K562 (cell line): ENCODE data around the gene NDST1. TPM values are rescaled to one million over a fixed set of nuclear protein-coding genes. Genes with fewer than 3 reads are reported as not detected.

Experiments used
- ATAC-seq: fragments of 200-7000 bp; cut with Tn5 transposase; 3 replicates; pipeline ENCODE4 v1.9.1; 2020; ENCODE audit warnings: moderate library complexity
- BruUV-seq: library from RNA; stranded (reverse); fragments of 400-500 nt; replicated peaks from 2 replicates; lab custom pipeline; 2021; lab: Mats Ljungman, UMichigan
- CTCF ChIA-PET: fragments of 300-600 bp; formaldehyde crosslinking; extraction: SDS; loops from one replicate; lab custom pipeline; 2021; ENCODE audit warnings: low intra/inter-chr PET ratio; lab: Yijun Ruan, JAX
- POLR2A ChIA-PET: fragments of 300-600, 350-650 bp; sonication (Branson Sonifier 250); formaldehyde crosslinking; extraction: SDS; loops from one replicate; lab custom pipeline; 2021; ENCODE audit warnings: antibody characterized with exemption, inconsistent platforms; lab: Yijun Ruan, JAX
- DNase-seq, 4 experiments: peaks; one replicate each; pipeline versions ENCODE4 v3.0.0 to v3.0.0-alpha.2; 2011 to 2018; ENCODE audit warnings: low spot score in 3 of 4, mixed read lengths in 3 of 4; ENCODE audit errors: extremely low read depth in 1 of 4
- FAIRE-seq: peaks from 2 replicates; lab custom pipeline; 2011; peaks lifted over from hg19 to GRCh38; lab: Jason Lieb, UNC
- H2AFZ ChIP-seq: 2 replicates; pipeline ENCODE4 v1.6.0; 2011; ENCODE audit warnings: low read depth, low read length, control low read depth, inconsistent platforms
- H3K27ac ChIP-seq: fragments of 200-600 bp; 3 replicates; pipeline ENCODE4 v1.8.0; 2011; ENCODE audit warnings: low read depth, mild to moderate bottlenecking, control low read depth, inconsistent platforms, low read length, moderate library complexity, mixed read lengths; ENCODE audit errors: extremely low read depth
- H3K27me3 ChIP-seq, 2 experiments: fragments of 300-600 bp in 1 of 2; 2 replicates in 1 of 2; 3 replicates in 1 of 2; pipeline versions ENCODE4 v1.6.0 to v1.8.0; 2011; ENCODE audit warnings: inconsistent platforms in 2 of 2, low read length in 2 of 2, mild to moderate bottlenecking in 1 of 2, mixed read lengths in 1 of 2, moderate library complexity in 1 of 2; ENCODE audit not compliant: control insufficient read depth in 2 of 2, insufficient read depth in 2 of 2
- H3K36me3 ChIP-seq: fragments of 300-600 bp; 3 replicates; pipeline ENCODE4 v1.8.0; 2011; ENCODE audit warnings: mild to moderate bottlenecking, low read length, inconsistent platforms; ENCODE audit not compliant: control insufficient read depth, insufficient read depth
- H3K4me1 ChIP-seq, 2 experiments: fragments of 200-600 bp in 1 of 2; replicated peaks in 1 of 2; 2 replicates in 1 of 2; 3 replicates in 1 of 2; pipeline versions ENCODE4 v1.5.1 to v1.8.0; 2011; ENCODE audit warnings: inconsistent platforms in 2 of 2, low read length in 2 of 2, mild to moderate bottlenecking in 1 of 2, mixed read lengths in 1 of 2, moderate library complexity in 1 of 2; ENCODE audit not compliant: control insufficient read depth in 2 of 2, insufficient read depth in 2 of 2
- H3K4me2 ChIP-seq: 2 replicates; pipeline ENCODE4 v1.6.1; 2011; ENCODE audit warnings: low read length, control low read depth, inconsistent platforms, mixed read lengths; ENCODE audit not compliant: insufficient read depth
- H3K4me3 ChIP-seq: fragments of 200-600 bp; sonication (generic), shearing (Covaris generic); 2 replicates; pipeline ENCODE4 v1.5.1; 2016; ENCODE audit warnings: control low read depth, inconsistent platforms
- H3K79me2 ChIP-seq: fragments of 200-600 bp; 3 replicates; pipeline ENCODE4 v1.8.0; 2011; ENCODE audit warnings: low read length, inconsistent platforms; ENCODE audit not compliant: control insufficient read depth, insufficient read depth
- H3K9ac ChIP-seq, 2 experiments: 2 replicates each; pipeline versions ENCODE4 v1.6.0 to v1.6.1; 2011; ENCODE audit warnings: low read depth in 2 of 2, low read length in 2 of 2, control low read depth in 1 of 2, inconsistent platforms in 1 of 2, mild to moderate bottlenecking in 1 of 2, mixed read lengths in 1 of 2; ENCODE audit not compliant: insufficient read depth in 1 of 2
- H3K9me1 ChIP-seq: one replicate; pipeline ENCODE4 v1.6.0; 2011; ENCODE audit warnings: inconsistent platforms, mild to moderate bottlenecking, low read length, moderate library complexity; ENCODE audit not compliant: control insufficient read depth, insufficient read depth
- H3K9me3 ChIP-seq: replicated peaks from 2 replicates; pipeline ENCODE4 v1.5.1; 2011; ENCODE audit warnings: low read depth, low read length, inconsistent platforms; ENCODE audit not compliant: control insufficient read depth, insufficient read depth
- H4K20me1 ChIP-seq: replicated peaks from 2 replicates; pipeline ENCODE4 v1.6.1; 2011; ENCODE audit warnings: low read length, inconsistent platforms, mixed read lengths; ENCODE audit not compliant: control insufficient read depth, insufficient read depth
- REST ChIP-seq, 2 experiments: fragments of 450-650 bp; formaldehyde crosslinking in 1 of 2; IDR thresholded peaks; 2 replicates each; pipeline versions ENCODE4 v1.4.0 to v1.6.1; 2014 to 2020; ENCODE audit warnings: mild to moderate bottlenecking in 2 of 2, borderline replicate concordance in 1 of 2, low read depth in 1 of 2
- SLC30A9 ChIP-seq: fragments of 250-450 bp; sonication (Bioruptor Pico); IDR thresholded peaks from 2 replicates; pipeline ENCODE4 v1.8.0; 2022; ENCODE audit warnings: mild to moderate bottlenecking, moderate library complexity
- WGBS: fragments of 100-300 bp; shearing (Covaris generic); methylation state at CpG from one replicate; pipeline ENCODE4 v1.1.6; 2016; ENCODE audit warnings: low coverage, mixed read lengths; ENCODE audit not compliant: insufficient coverage; ENCODE audit errors: missing lambda C conversion rate; 5-methylcytosine and 5-hydroxymethylcytosine counted together
- in situ Hi-C: fragments of 300-500 bp; cut with MboI; formaldehyde crosslinking; loops from 4 replicates; pipeline ENCODE4 v1.15.0; 2018; ENCODE audit warnings: inconsistent platforms, mixed read lengths
- intact Hi-C: fragments of 100-400 bp; cut with micrococcal nuclease; formaldehyde crosslinking; loops from 2 replicates; pipeline ENCODE4 v1.14.2; 2022
- polyA plus RNA-seq, 8 experiments: library from polyadenylated mRNA; depleted of rRNA in 4 of 8; stranded (reverse) in 5 of 8; unstranded in 3 of 8; fragments of >200 nt; fragmentation: Nextera tagmentation in 2 of 8; fragmentation: Illumina TruSeq in 1 of 8; extraction: Ambion mirVana in 2 of 8; extraction: Trizol in 1 of 8; gene quantifications; 2 replicates each; pipeline versions ENCODE4 v1.2.1 to v1.2.3, GENCODE V29; 2011 to 2014; ENCODE audit warnings: inconsistent platforms in 1 of 8, missing spikeins in 1 of 8
- total RNA-seq, 7 experiments: library from RNA; depleted of rRNA in 6 of 7; stranded (reverse); fragments of >200 nt in 6 of 7; fragmentation: Illumina TruSeq in 2 of 7; extraction: Trizol in 2 of 7; gene quantifications; 2 replicates each; pipeline versions ENCODE4 v1.2.1 to v1.2.3, GENCODE V29; 2011 to 2021; ENCODE audit warnings: low replicate concordance in 1 of 7

Gene NDST1
- total and polyA plus RNA-seq, 9 of the 15 experiments (the other 6 are each of a cell fraction or from before 2014, with no cell fraction given), result 0.38 to 47.9 (median 9.9) TPM

- H3K27ac ChIP-seq, result no peak overlapping the region
- peaks cover 20 to 41% of the 10 kb centered on the region in 2 experiments for H3K4me1 ChIP-seq
- ATAC-seq (no peak), DNase-seq (no peak), FAIRE-seq (no peak)
- no peak overlapping the region for H3K9ac ChIP-seq
- ChIA-PET POLR2A (interaction anchor here (0.7 to 1.8 kb wide), 2 partner anchors 8 to 18 kb away, joined by 4 to 5 read pairs; no protein-coding TSS in a partner anchor), CTCF (no interaction called here)
- TF ChIP-seq REST (IDR thresholded peaks at IDR 0.05; ENCODE audit: borderline replicate concordance), result no peak
- no peak for TF ChIP-seq REST (CRISPR knock-in tag; IDR thresholded peaks at IDR 0.05; ENCODE audit: low read depth)
- no peak for TF ChIP-seq SLC30A9
- peaks cover 53% of the 10 kb centered on the region for H4K20me1 ChIP-seq
- no TSS peak for BruUV-seq
- H3K4me2 ChIP-seq, result no peak overlapping the region
- H3K9me1 ChIP-seq, result peaks cover 9% of the 10 kb centered on the region
- no peak overlapping the region for H3K4me3 ChIP-seq
- H3K27me3 ChIP-seq, result no peaks in the 10 kb centered on the region
- H3K9me3 ChIP-seq, result no peaks in the 10 kb centered on the region
- intact Hi-C loops (no loop called here), in situ Hi-C loops (no loop called here)
- no peaks in the 10 kb centered on the region for H3K36me3 ChIP-seq
- peaks cover 67% of the 10 kb centered on the region for H3K79me2 ChIP-seq
- 89% methylated on average over 8 of the region's 8 CpGs for WGBS
- no peak overlapping the region for H2AFZ ChIP-seq
Observed at GRCh38 chr5:150505816-150506215, 2.1 kb upstream of the NDST1 start.
